Heart left ventricle (tissue), 16 donors: Measurements from ENCODE around the gene SLC35F1. TPM values are rescaled to one million over a fixed set of nuclear protein-coding genes. Genes with fewer than 3 reads are reported as not detected.

Source experiments
- ATAC-seq, 4 donors: fragments of 200-7000 bp; cut with Tn5 transposase; one replicate each; pipeline ENCODE4 v1.9.1; 2020 to 2022; ENCODE audit warnings: moderate library complexity in 4 of 4, mild to moderate bottlenecking in 3 of 4, moderate number of reproducible peaks in 1 of 4
- DNase-seq, 5 donors: peaks; one replicate each; pipeline ENCODE4 v3.0.0-alpha.2; 2020
- H3K27ac ChIP-seq, 12 donors: fragments of 200-600 bp; sonication (generic) in 4 of 12; one replicate each; pipeline versions ENCODE4 v1.5.0 to v1.8.0; 2016 to 2022; ENCODE audit warnings: mild to moderate bottlenecking in 2 of 12
- H3K27me3 ChIP-seq, 9 donors: fragments of 200-600 bp; sonication (generic) in 2 of 9; one replicate each; pipeline versions ENCODE4 v1.5.1 to v1.8.0; 2016 to 2022; ENCODE audit warnings: mild to moderate bottlenecking in 3 of 9
- H3K36me3 ChIP-seq, 9 donors: fragments of 200-600 bp; sonication (generic) in 2 of 9; one replicate each; pipeline versions ENCODE4 v1.5.0 to v1.8.0; 2018 to 2022; ENCODE audit warnings: mild to moderate bottlenecking in 2 of 9
- H3K4me1 ChIP-seq, 12 donors: fragments of 200-600 bp; sonication (generic) in 4 of 12; one replicate each; pipeline versions ENCODE4 v1.5.0 to v1.8.0; 2016 to 2022; ENCODE audit warnings: mild to moderate bottlenecking in 3 of 12
- H3K4me3 ChIP-seq, 12 donors: fragments of 200-600 bp; sonication (generic) in 4 of 12; one replicate each; pipeline versions ENCODE4 v1.5.0 to v1.8.0; 2017 to 2022; ENCODE audit warnings: mild to moderate bottlenecking in 9 of 12, moderate library complexity in 4 of 12
- H3K9me3 ChIP-seq, 12 donors: fragments of 200-600 bp; sonication (generic) in 4 of 12; one replicate each; pipeline versions ENCODE4 v1.5.0 to v1.8.0; 2016 to 2022; ENCODE audit warnings: mild to moderate bottlenecking in 1 of 12
- POLR2A ChIP-seq, 2 donors: fragments of 450-650 bp; IDR thresholded peaks; one replicate each; pipeline ENCODE4 v1.6.1; 2017; ENCODE audit warnings: antibody characterized with exemption in 2 of 2, mild to moderate bottlenecking in 2 of 2, moderate library complexity in 2 of 2
- intact Hi-C, 10 donors: fragments of 100-400 bp; cut with DNase I; formaldehyde crosslinking; loops; one replicate each; pipeline versions ENCODE4 v1.11.1 to v1.14.2; 2022
- polyA plus RNA-seq, 2 donors: library from polyadenylated mRNA; stranded (reverse); fragments of 200-250 nt; gene quantifications; one replicate each; pipeline ENCODE4 v1.2.3, GENCODE V29; 2013
- total RNA-seq, 9 donors: library from RNA; depleted of rRNA in 2 of 9; stranded (reverse); fragments of >200 nt in 2 of 9; fragmentation: NEBNext Ultra II Directional in 3 of 9; extraction: Animal tissue kit (Norgen Biotek cat#: 25700) in 3 of 9; gene quantifications; one replicate each; pipeline versions ENCODE4 v1.1.0 to v1.2.4, GENCODE V29; 2016 to 2023
- TF ChIP-seq, protein P1 (sequence below), 12 donors: fragments of 200-600 bp; sonication (generic) in 4 of 12; IDR thresholded peaks; one replicate each; pipeline versions ENCODE4 v1.5.0 to v1.8.0; 2018 to 2022; ENCODE audit warnings: antibody characterized with exemption in 12 of 12, mild to moderate bottlenecking in 5 of 12
- donor health status: ischemic (EF 13 %, LVEDD 7.1; RV severe dilation, severe dysfunction).
- donor health status: healthy with polysubstance abuse.
- donor health status: DM: no; HTN: yes; CAD: no.
- donor health status: DM: no; HTN: no; CAD: no.
- donor health status: ischemic (EF 25% LVEDD 6.9; RV normal size, moderate dysfunction).
- donor health status: ischemic (EF 25% LVEDD 5.7; RV mildly dilated, moderate dysfunction).
- donor health status: healthy.
- donor health status: DM: yes; HTN: yes; CAD: no.
- donor health status: ischemic (EF 35%, LVEDD 5.7; RV mildly dilated, moderate dysfunction).
- donor health status: nonischemic (EF 11% LVEDD 7.7; RV severe dilation, severe dysfunction).
- donor health status: DM: yes; HTN: yes; CAD: no.
- donor health status: PGD.
- donor health status: ischemic (EF 29% LVEDD 5.4; RV normal size, mild dysfunction).
- donor health status: nonischemic (EF 23%, LVEDD 6.1; RV moderate dilation, normal function).

The SLC35F1 gene
- total and polyA plus RNA-seq, 11 donors: 1.1 to 11.6 (median 5.0) TPM

DNA sequence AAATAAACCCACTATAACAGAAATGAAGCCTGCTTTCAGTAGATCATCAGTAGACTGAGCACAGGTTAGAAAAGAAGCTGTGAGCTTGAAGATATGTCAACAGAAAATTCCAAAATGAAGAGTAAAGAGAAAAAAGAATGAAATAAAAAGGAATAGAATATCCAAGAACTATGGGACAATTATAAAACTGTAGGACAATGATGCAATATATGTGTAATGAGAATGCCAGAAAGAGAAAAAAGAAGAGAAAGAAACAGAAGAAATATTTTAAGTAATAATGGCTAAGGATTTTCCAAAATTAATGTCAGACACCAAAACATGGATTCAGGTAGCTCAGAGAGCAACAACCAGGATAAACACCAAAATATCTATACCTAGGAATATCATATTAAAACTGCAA, 449.6 kb downstream of the SLC35F1 start:
- Histone ChIP-seq H3K27me3 (no peaks in the 10 kb centered on the region), H3K9me3 (no peaks in the 10 kb centered on the region), H3K4me3 (no peak overlapping the region), H3K36me3 (no peaks in the 10 kb centered on the region), H3K4me1 (peaks cover 0 to 4% (median 0%) of the 10 kb centered on the region in 12 donors), H3K27ac (no peak overlapping the region)
- DNase-seq: no peak
- no peak for ATAC-seq
- no peak for TF ChIP-seq POLR2A (IDR thresholded peaks at IDR 0.05)
- TF ChIP-seq, protein P1, sequence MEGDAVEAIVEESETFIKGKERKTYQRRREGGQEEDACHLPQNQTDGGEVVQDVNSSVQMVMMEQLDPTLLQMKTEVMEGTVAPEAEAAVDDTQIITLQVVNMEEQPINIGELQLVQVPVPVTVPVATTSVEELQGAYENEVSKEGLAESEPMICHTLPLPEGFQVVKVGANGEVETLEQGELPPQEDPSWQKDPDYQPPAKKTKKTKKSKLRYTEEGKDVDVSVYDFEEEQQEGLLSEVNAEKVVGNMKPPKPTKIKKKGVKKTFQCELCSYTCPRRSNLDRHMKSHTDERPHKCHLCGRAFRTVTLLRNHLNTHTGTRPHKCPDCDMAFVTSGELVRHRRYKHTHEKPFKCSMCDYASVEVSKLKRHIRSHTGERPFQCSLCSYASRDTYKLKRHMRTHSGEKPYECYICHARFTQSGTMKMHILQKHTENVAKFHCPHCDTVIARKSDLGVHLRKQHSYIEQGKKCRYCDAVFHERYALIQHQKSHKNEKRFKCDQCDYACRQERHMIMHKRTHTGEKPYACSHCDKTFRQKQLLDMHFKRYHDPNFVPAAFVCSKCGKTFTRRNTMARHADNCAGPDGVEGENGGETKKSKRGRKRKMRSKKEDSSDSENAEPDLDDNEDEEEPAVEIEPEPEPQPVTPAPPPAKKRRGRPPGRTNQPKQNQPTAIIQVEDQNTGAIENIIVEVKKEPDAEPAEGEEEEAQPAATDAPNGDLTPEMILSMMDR (IDR thresholded peaks at IDR 0.05): no peak
- intact Hi-C loops: no loop called here

Other genes with a start within 250 kb of the SLC35F1 start
- 10 to 100 TPM in 8 of 9 donors, 1 to 10 TPM in 1; 8.1 to 20.1 (median 14.7) TPM for gene NUS1, start 231.8 kb upstream of the SLC35F1 start, total RNA-seq
- gene NUS1, start 231.8 kb upstream of the SLC35F1 start, polyA plus RNA-seq: 10 to 100 TPM in 1 of 2 donors, 1 to 10 TPM in 1; 9.1 to 22.0 TPM